HEK293 (cell line): ENCODE data around the gene ZCCHC17.

Experiments
- BCL11A ChIP-seq: fragments of 450-650 bp; formaldehyde crosslinking; IDR thresholded peaks from 2 replicates; pipeline ENCODE4 v1.5.1; 2016; ENCODE audit warnings: low read depth, missing biosample characterization, missing genetic modification characterization
- GLIS2 ChIP-seq: fragments of 450-650 bp; formaldehyde crosslinking; IDR thresholded peaks from 2 replicates; pipeline ENCODE4 v1.5.1; 2016; ENCODE audit warnings: missing biosample characterization, missing genetic modification characterization
- KLF16 ChIP-seq: fragments of 450-650 bp; formaldehyde crosslinking; IDR thresholded peaks from 2 replicates; pipeline ENCODE4 v1.5.1; 2017; ENCODE audit warnings: missing biosample characterization, missing genetic modification characterization
- KLF8 ChIP-seq: fragments of 450-650 bp; formaldehyde crosslinking; IDR thresholded peaks from 2 replicates; pipeline ENCODE4 v1.5.1; 2016; ENCODE audit warnings: missing biosample characterization, missing genetic modification characterization
- SCRT2 ChIP-seq: fragments of 450-650 bp; formaldehyde crosslinking; IDR thresholded peaks from 2 replicates; pipeline ENCODE4 v1.5.1; 2016; ENCODE audit warnings: missing biosample characterization, missing genetic modification characterization
- SP2 ChIP-seq: fragments of 450-650 bp; formaldehyde crosslinking; IDR thresholded peaks from 2 replicates; pipeline ENCODE4 v1.5.1; 2016; ENCODE audit warnings: missing biosample characterization, missing genetic modification characterization
- SP3 ChIP-seq: fragments of 450-650 bp; formaldehyde crosslinking; IDR thresholded peaks from 2 replicates; pipeline ENCODE4 v1.5.1; 2016; ENCODE audit warnings: missing biosample characterization, missing genetic modification characterization
- ZNF140 ChIP-seq: fragments of 450-650 bp; formaldehyde crosslinking; IDR thresholded peaks from 2 replicates; pipeline ENCODE4 v1.5.1; 2016; ENCODE audit warnings: missing biosample characterization, missing genetic modification characterization
- ZNF223 ChIP-seq: fragments of 450-650 bp; formaldehyde crosslinking; IDR thresholded peaks from 2 replicates; pipeline ENCODE4 v1.5.1; 2016; ENCODE audit warnings: missing biosample characterization, missing genetic modification characterization
- ZNF394 ChIP-seq: fragments of 450-650 bp; formaldehyde crosslinking; IDR thresholded peaks from 2 replicates; pipeline ENCODE4 v1.5.1; 2016; ENCODE audit warnings: missing biosample characterization, missing genetic modification characterization, mild to moderate bottlenecking, moderate library complexity, borderline replicate concordance
- ZNF629 ChIP-seq: fragments of 450-650 bp; formaldehyde crosslinking; IDR thresholded peaks from 2 replicates; pipeline ENCODE4 v1.5.1; 2017; ENCODE audit warnings: missing biosample characterization, missing genetic modification characterization
- ZNF660 ChIP-seq: fragments of 450-650 bp; IDR thresholded peaks from 2 replicates; pipeline ENCODE4 v1.5.1; 2018; ENCODE audit warnings: missing biosample characterization, mild to moderate bottlenecking, missing genetic modification characterization
- ZXDB ChIP-seq: fragments of 450-650 bp; formaldehyde crosslinking; IDR thresholded peaks from 2 replicates; pipeline ENCODE4 v1.5.1; 2016; ENCODE audit warnings: missing biosample characterization, missing genetic modification characterization
- TF ChIP-seq, protein P1 (sequence below): fragments of 450-650 bp; formaldehyde crosslinking; conservative IDR thresholded peaks from 2 replicates; pipeline ENCODE4 v1.5.1; 2016; ENCODE audit warnings: low read depth, missing biosample characterization, missing genetic modification characterization
- TF ChIP-seq, protein P2 (sequence below): fragments of 450-650 bp; formaldehyde crosslinking; IDR thresholded peaks from 2 replicates; pipeline ENCODE4 v1.5.1; 2016; ENCODE audit warnings: missing biosample characterization, missing genetic modification characterization, borderline replicate concordance
- TF ChIP-seq, protein P3 (sequence below): fragments of 450-650 bp; formaldehyde crosslinking; IDR thresholded peaks from 2 replicates; pipeline ENCODE4 v1.5.1; 2016; ENCODE audit warnings: missing biosample characterization, missing genetic modification characterization
- TF ChIP-seq, protein P4 (sequence below): fragments of 450-650 bp; formaldehyde crosslinking; IDR thresholded peaks from 2 replicates; pipeline ENCODE4 v1.5.1; 2016; ENCODE audit warnings: missing biosample characterization, missing genetic modification characterization, low read depth
- TF ChIP-seq, protein P5 (sequence below): fragments of 450-650 bp; formaldehyde crosslinking; IDR thresholded peaks from 2 replicates; pipeline ENCODE4 v1.5.1; 2017; ENCODE audit warnings: missing biosample characterization, missing genetic modification characterization
- TF ChIP-seq, protein P6 (sequence below): fragments of 450-650 bp; formaldehyde crosslinking; conservative IDR thresholded peaks from 2 replicates; pipeline ENCODE4 v1.5.1; 2016; ENCODE audit warnings: low read depth, missing biosample characterization, missing genetic modification characterization

ZCCHC17 gene

DNA sequence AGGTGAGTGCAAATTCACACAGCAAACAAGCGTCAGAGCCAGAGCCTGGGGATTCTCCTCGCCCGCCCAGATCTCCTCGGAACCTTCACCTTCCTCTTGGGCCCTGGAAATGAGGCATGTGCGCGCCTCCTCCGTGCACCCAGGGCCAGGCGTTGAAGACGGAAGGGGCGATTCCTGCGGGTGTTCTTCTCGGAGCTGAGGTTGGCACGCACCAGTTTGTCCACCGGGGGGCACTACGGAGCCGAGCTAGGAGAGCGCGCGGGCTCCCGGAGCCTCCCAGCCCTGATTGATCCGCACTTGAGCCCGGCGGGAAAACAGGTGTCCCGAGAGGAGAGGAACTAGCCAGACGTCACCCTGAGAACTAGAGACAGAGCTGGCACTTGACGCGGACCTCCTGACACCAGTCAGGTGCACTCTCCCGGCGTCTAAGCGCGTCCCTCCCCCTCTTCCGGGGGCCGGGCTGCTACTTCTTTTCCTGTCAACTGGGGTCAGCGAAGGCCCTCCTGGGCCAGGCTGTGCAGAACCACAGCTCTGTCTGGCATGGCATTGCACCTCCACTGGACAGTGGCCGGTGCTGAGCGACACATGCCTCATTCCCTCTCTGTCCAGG lies 97.9 kb downstream of the ZCCHC17 start (continued):
- TF ChIP-seq, protein P1, sequence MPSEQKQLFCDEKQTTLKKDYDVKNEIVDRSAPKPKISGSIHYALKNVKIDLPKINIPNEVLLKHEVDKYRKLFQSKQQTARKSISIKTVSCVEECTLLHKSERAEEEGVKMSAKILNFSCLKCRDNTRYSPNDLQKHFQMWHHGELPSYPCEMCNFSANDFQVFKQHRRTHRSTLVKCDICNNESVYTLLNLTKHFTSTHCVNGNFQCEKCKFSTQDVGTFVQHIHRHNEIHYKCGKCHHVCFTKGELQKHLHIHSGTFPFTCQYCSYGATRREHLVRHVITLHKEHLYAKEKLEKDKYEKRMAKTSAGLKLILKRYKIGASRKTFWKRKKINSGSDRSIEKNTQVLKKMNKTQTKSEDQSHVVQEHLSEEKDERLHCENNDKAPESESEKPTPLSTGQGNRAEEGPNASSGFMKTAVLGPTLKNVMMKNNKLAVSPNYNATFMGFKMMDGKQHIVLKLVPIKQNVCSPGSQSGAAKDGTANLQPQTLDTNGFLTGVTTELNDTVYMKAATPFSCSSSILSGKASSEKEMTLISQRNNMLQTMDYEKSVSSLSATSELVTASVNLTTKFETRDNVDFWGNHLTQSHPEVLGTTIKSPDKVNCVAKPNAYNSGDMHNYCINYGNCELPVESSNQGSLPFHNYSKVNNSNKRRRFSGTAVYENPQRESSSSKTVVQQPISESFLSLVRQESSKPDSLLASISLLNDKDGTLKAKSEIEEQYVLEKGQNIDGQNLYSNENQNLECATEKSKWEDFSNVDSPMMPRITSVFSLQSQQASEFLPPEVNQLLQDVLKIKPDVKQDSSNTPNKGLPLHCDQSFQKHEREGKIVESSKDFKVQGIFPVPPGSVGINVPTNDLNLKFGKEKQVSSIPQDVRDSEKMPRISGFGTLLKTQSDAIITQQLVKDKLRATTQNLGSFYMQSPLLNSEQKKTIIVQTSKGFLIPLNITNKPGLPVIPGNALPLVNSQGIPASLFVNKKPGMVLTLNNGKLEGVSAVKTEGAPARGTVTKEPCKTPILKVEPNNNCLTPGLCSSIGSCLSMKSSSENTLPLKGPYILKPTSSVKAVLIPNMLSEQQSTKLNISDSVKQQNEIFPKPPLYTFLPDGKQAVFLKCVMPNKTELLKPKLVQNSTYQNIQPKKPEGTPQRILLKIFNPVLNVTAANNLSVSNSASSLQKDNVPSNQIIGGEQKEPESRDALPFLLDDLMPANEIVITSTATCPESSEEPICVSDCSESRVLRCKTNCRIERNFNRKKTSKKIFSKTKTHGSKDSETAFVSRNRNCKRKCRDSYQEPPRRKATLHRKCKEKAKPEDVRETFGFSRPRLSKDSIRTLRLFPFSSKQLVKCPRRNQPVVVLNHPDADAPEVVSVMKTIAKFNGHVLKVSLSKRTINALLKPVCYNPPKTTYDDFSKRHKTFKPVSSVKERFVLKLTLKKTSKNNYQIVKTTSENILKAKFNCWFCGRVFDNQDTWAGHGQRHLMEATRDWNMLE (tag by site-specific recombination) = no peak
- TF ChIP-seq ZXDB (no peak), SP2 (peak; percentile 65), ZNF140 (tag by site-specific recombination) (no peak), ZNF629 (tag by site-specific recombination) (peak; percentile 71), SP3 (tag by site-specific recombination) (0 out of 2 replicates have a peak, but pooled peaks have one; percentile 21), ZNF223 (no peak), BCL11A (tag by site-specific recombination) (0 out of 2 replicates have a peak, but pooled peaks have one; percentile 42), ZNF660 (tag by site-specific recombination) (0 out of 2 replicates have a peak, but pooled peaks have one; percentile 50), GLIS2 (tag by site-specific recombination) (peak; percentile 54), KLF8 (tag by site-specific recombination) (peak; percentile 60), SCRT2 (tag by site-specific recombination) (peak; percentile 94), KLF16 (tag by site-specific recombination) (0 out of 2 replicates have a peak, but pooled peaks have one; percentile 14), ZNF394 (peak; percentile 73; the same call in 1 of the 2 replicates)
- TF ChIP-seq, protein P2, sequence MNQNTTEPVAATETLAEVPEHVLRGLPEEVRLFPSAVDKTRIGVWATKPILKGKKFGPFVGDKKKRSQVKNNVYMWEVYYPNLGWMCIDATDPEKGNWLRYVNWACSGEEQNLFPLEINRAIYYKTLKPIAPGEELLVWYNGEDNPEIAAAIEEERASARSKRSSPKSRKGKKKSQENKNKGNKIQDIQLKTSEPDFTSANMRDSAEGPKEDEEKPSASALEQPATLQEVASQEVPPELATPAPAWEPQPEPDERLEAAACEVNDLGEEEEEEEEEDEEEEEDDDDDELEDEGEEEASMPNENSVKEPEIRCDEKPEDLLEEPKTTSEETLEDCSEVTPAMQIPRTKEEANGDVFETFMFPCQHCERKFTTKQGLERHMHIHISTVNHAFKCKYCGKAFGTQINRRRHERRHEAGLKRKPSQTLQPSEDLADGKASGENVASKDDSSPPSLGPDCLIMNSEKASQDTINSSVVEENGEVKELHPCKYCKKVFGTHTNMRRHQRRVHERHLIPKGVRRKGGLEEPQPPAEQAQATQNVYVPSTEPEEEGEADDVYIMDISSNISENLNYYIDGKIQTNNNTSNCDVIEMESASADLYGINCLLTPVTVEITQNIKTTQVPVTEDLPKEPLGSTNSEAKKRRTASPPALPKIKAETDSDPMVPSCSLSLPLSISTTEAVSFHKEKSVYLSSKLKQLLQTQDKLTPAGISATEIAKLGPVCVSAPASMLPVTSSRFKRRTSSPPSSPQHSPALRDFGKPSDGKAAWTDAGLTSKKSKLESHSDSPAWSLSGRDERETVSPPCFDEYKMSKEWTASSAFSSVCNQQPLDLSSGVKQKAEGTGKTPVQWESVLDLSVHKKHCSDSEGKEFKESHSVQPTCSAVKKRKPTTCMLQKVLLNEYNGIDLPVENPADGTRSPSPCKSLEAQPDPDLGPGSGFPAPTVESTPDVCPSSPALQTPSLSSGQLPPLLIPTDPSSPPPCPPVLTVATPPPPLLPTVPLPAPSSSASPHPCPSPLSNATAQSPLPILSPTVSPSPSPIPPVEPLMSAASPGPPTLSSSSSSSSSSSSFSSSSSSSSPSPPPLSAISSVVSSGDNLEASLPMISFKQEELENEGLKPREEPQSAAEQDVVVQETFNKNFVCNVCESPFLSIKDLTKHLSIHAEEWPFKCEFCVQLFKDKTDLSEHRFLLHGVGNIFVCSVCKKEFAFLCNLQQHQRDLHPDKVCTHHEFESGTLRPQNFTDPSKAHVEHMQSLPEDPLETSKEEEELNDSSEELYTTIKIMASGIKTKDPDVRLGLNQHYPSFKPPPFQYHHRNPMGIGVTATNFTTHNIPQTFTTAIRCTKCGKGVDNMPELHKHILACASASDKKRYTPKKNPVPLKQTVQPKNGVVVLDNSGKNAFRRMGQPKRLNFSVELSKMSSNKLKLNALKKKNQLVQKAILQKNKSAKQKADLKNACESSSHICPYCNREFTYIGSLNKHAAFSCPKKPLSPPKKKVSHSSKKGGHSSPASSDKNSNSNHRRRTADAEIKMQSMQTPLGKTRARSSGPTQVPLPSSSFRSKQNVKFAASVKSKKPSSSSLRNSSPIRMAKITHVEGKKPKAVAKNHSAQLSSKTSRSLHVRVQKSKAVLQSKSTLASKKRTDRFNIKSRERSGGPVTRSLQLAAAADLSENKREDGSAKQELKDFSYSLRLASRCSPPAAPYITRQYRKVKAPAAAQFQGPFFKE = no peak
- TF ChIP-seq, protein P3, sequence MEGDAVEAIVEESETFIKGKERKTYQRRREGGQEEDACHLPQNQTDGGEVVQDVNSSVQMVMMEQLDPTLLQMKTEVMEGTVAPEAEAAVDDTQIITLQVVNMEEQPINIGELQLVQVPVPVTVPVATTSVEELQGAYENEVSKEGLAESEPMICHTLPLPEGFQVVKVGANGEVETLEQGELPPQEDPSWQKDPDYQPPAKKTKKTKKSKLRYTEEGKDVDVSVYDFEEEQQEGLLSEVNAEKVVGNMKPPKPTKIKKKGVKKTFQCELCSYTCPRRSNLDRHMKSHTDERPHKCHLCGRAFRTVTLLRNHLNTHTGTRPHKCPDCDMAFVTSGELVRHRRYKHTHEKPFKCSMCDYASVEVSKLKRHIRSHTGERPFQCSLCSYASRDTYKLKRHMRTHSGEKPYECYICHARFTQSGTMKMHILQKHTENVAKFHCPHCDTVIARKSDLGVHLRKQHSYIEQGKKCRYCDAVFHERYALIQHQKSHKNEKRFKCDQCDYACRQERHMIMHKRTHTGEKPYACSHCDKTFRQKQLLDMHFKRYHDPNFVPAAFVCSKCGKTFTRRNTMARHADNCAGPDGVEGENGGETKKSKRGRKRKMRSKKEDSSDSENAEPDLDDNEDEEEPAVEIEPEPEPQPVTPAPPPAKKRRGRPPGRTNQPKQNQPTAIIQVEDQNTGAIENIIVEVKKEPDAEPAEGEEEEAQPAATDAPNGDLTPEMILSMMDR (tag by site-specific recombination) = peak; percentile 93
- TF ChIP-seq, protein P4, sequence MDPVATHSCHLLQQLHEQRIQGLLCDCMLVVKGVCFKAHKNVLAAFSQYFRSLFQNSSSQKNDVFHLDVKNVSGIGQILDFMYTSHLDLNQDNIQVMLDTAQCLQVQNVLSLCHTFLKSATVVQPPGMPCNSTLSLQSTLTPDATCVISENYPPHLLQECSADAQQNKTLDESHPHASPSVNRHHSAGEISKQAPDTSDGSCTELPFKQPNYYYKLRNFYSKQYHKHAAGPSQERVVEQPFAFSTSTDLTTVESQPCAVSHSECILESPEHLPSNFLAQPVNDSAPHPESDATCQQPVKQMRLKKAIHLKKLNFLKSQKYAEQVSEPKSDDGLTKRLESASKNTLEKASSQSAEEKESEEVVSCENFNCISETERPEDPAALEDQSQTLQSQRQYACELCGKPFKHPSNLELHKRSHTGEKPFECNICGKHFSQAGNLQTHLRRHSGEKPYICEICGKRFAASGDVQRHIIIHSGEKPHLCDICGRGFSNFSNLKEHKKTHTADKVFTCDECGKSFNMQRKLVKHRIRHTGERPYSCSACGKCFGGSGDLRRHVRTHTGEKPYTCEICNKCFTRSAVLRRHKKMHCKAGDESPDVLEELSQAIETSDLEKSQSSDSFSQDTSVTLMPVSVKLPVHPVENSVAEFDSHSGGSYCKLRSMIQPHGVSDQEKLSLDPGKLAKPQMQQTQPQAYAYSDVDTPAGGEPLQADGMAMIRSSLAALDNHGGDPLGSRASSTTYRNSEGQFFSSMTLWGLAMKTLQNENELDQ (tag by site-specific recombination) = no peak
- TF ChIP-seq, protein P5, sequence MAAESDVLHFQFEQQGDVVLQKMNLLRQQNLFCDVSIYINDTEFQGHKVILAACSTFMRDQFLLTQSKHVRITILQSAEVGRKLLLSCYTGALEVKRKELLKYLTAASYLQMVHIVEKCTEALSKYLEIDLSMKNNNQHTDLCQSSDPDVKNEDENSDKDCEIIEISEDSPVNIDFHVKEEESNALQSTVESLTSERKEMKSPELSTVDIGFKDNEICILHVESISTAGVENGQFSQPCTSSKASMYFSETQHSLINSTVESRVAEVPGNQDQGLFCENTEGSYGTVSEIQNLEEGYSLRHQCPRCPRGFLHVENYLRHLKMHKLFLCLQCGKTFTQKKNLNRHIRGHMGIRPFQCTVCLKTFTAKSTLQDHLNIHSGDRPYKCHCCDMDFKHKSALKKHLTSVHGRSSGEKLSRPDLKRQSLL (tag by site-specific recombination) = peak; percentile 72
- TF ChIP-seq, protein P6, sequence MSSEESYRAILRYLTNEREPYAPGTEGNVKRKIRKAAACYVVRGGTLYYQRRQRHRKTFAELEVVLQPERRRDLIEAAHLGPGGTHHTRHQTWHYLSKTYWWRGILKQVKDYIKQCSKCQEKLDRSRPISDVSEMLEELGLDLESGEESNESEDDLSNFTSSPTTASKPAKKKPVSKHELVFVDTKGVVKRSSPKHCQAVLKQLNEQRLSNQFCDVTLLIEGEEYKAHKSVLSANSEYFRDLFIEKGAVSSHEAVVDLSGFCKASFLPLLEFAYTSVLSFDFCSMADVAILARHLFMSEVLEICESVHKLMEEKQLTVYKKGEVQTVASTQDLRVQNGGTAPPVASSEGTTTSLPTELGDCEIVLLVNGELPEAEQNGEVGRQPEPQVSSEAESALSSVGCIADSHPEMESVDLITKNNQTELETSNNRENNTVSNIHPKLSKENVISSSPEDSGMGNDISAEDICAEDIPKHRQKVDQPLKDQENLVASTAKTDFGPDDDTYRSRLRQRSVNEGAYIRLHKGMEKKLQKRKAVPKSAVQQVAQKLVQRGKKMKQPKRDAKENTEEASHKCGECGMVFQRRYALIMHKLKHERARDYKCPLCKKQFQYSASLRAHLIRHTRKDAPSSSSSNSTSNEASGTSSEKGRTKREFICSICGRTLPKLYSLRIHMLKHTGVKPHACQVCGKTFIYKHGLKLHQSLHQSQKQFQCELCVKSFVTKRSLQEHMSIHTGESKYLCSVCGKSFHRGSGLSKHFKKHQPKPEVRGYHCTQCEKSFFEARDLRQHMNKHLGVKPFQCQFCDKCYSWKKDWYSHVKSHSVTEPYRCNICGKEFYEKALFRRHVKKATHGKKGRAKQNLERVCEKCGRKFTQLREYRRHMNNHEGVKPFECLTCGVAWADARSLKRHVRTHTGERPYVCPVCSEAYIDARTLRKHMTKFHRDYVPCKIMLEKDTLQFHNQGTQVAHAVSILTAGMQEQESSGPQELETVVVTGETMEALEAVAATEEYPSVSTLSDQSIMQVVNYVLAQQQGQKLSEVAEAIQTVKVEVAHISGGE (tag by site-specific recombination) = peak; percentile 25; the same call in 1 of the 2 replicates
